Measurements from ENCODE around the gene ST3GAL5.

The ST3GAL5 gene

GRCh38 chr2:85925216-85925671, 36.5 kb upstream of the ST3GAL5 start:
- Histone ChIP-seq H3K27me3 (ENCODE audit: insufficient read depth, insufficient read length) (no peaks in the 10 kb centered on the region), H3K36me3 (ENCODE audit: insufficient read depth, insufficient read length, low read length) (no peaks in the 10 kb centered on the region), H3K4me1 (ENCODE audit: insufficient read depth, insufficient read length) (no peaks in the 10 kb centered on the region), H3K9me3 (ENCODE audit: insufficient read depth, low read length) (no peaks in the 10 kb centered on the region; the same call in 1 of the 2 replicates), H3K9ac (ENCODE audit: insufficient read length, low read depth) (no peak overlapping the region), H3K4me3 (ENCODE audit: insufficient read length, low read depth) (no peak overlapping the region)
- no peak for DNase-seq (ENCODE audit: low read depth, low spot score)
- TF ChIP-seq YY1 (IDR thresholded peaks at IDR 0.05; ENCODE audit: insufficient read depth, insufficient read length), result no peak
- TF ChIP-seq ZNF274 (IDR thresholded peaks at IDR 0.05; ENCODE audit: low read depth, low read length), result no peak
- no peak for TF ChIP-seq SUZ12 (IDR thresholded peaks at IDR 0.05; ENCODE audit: extremely low read depth, insufficient read depth, insufficient read length)

- Histone ChIP-seq H3K9ac (ENCODE audit: insufficient read length, low read depth) (no peak overlapping the region), H3K9me3 (ENCODE audit: insufficient read depth, low read length) (no peaks in the 10 kb centered on the region; the same call in 1 of the 2 replicates), H3K4me3 (ENCODE audit: insufficient read length, low read depth) (no peak overlapping the region), H3K27me3 (ENCODE audit: insufficient read depth, insufficient read length) (no peaks in the 10 kb centered on the region), H3K36me3 (ENCODE audit: insufficient read depth, insufficient read length, low read length) (no peaks in the 10 kb centered on the region), H3K4me1 (ENCODE audit: insufficient read depth, insufficient read length) (no peaks in the 10 kb centered on the region)
- TF ChIP-seq ZNF274 (IDR thresholded peaks at IDR 0.05; ENCODE audit: low read depth, low read length), result no peak
- TF ChIP-seq YY1 (IDR thresholded peaks at IDR 0.05; ENCODE audit: insufficient read depth, insufficient read length), result no peak
- TF ChIP-seq SUZ12 (IDR thresholded peaks at IDR 0.05; ENCODE audit: extremely low read depth, insufficient read depth, insufficient read length), result no peak
- no peak for DNase-seq (ENCODE audit: low read depth, low spot score)
These were observed 35.7 kb upstream of the ST3GAL5 start for GRCh38 chr2:85924522-85924921.

- Histone ChIP-seq H3K4me1 (ENCODE audit: insufficient read depth, insufficient read length) (no peaks in the 10 kb centered on the region), H3K4me3 (ENCODE audit: insufficient read length, low read depth) (no peak overlapping the region)
These were observed 33.4 kb upstream of the ST3GAL5 start for GRCh38 chr2:85922199-85922598.

GRCh38 chr2:85921659-85922058, 32.9 kb upstream of the ST3GAL5 start:
- no peaks in the 10 kb centered on the region; the same call in 1 of the 2 replicates for H3K9me3 ChIP-seq (ENCODE audit: insufficient read depth, low read length)
- H3K4me1 ChIP-seq (ENCODE audit: insufficient read depth, insufficient read length), result no peaks in the 10 kb centered on the region
- H3K4me3 ChIP-seq (ENCODE audit: insufficient read length, low read depth), result no peak overlapping the region
- no peaks in the 10 kb centered on the region for H3K27me3 ChIP-seq (ENCODE audit: insufficient read depth, insufficient read length)
- TF ChIP-seq ZNF274 (IDR thresholded peaks at IDR 0.05; ENCODE audit: low read depth, low read length) (no peak), SUZ12 (IDR thresholded peaks at IDR 0.05; ENCODE audit: extremely low read depth, insufficient read depth, insufficient read length) (no peak), YY1 (IDR thresholded peaks at IDR 0.05; ENCODE audit: insufficient read depth, insufficient read length) (no peak)
- H3K9ac ChIP-seq (ENCODE audit: insufficient read length, low read depth), result no peak overlapping the region
- no peak for DNase-seq (ENCODE audit: low read depth, low spot score)
- no peaks in the 10 kb centered on the region for H3K36me3 ChIP-seq (ENCODE audit: insufficient read depth, insufficient read length, low read length)

More at GRCh38 chr2:85922199-85922598, 33.4 kb upstream of the ST3GAL5 start:
- Histone ChIP-seq H3K27me3 (ENCODE audit: insufficient read depth, insufficient read length) (no peaks in the 10 kb centered on the region), H3K36me3 (ENCODE audit: insufficient read depth, insufficient read length, low read length) (no peaks in the 10 kb centered on the region), H3K9ac (ENCODE audit: insufficient read length, low read depth) (no peak overlapping the region), H3K9me3 (ENCODE audit: insufficient read depth, low read length) (no peaks in the 10 kb centered on the region; the same call in 1 of the 2 replicates)
- no peak for DNase-seq (ENCODE audit: low read depth, low spot score)
- TF ChIP-seq ZNF274 (IDR thresholded peaks at IDR 0.05; ENCODE audit: low read depth, low read length) (no peak), YY1 (IDR thresholded peaks at IDR 0.05; ENCODE audit: insufficient read depth, insufficient read length) (no peak), SUZ12 (IDR thresholded peaks at IDR 0.05; ENCODE audit: extremely low read depth, insufficient read depth, insufficient read length) (no peak)

GRCh38 chr2:85920810-85921545, 32.2 kb upstream of the ST3GAL5 start:
- Histone ChIP-seq H3K9ac (ENCODE audit: insufficient read length, low read depth) (no peak overlapping the region), H3K36me3 (ENCODE audit: insufficient read depth, insufficient read length, low read length) (no peaks in the 10 kb centered on the region), H3K9me3 (ENCODE audit: insufficient read depth, low read length) (no peaks in the 10 kb centered on the region; the same call in 1 of the 2 replicates), H3K4me1 (ENCODE audit: insufficient read depth, insufficient read length) (no peaks in the 10 kb centered on the region), H3K4me3 (ENCODE audit: insufficient read length, low read depth) (no peak overlapping the region), H3K27me3 (ENCODE audit: insufficient read depth, insufficient read length) (no peaks in the 10 kb centered on the region)
- TF ChIP-seq ZNF274 (IDR thresholded peaks at IDR 0.05; ENCODE audit: low read depth, low read length), result no peak
- TF ChIP-seq SUZ12 (IDR thresholded peaks at IDR 0.05; ENCODE audit: extremely low read depth, insufficient read depth, insufficient read length), result no peak
- no peak for TF ChIP-seq YY1 (IDR thresholded peaks at IDR 0.05; ENCODE audit: insufficient read depth, insufficient read length)
- DNase-seq (ENCODE audit: low read depth, low spot score), result no peak

- no peaks in the 10 kb centered on the region for H3K4me1 ChIP-seq (ENCODE audit: insufficient read depth, insufficient read length)
- H3K9ac ChIP-seq (ENCODE audit: insufficient read length, low read depth), result no peak overlapping the region
- no peak overlapping the region for H3K4me3 ChIP-seq (ENCODE audit: insufficient read length, low read depth)
- no peak for DNase-seq (ENCODE audit: low read depth, low spot score)
- no peaks in the 10 kb centered on the region for H3K36me3 ChIP-seq (ENCODE audit: insufficient read depth, insufficient read length, low read length)
- no peaks in the 10 kb centered on the region for H3K27me3 ChIP-seq (ENCODE audit: insufficient read depth, insufficient read length)
- TF ChIP-seq SUZ12 (IDR thresholded peaks at IDR 0.05; ENCODE audit: extremely low read depth, insufficient read depth, insufficient read length), result no peak
- no peak for TF ChIP-seq ZNF274 (IDR thresholded peaks at IDR 0.05; ENCODE audit: low read depth, low read length)
- TF ChIP-seq YY1 (IDR thresholded peaks at IDR 0.05; ENCODE audit: insufficient read depth, insufficient read length), result no peak
- no peaks in the 10 kb centered on the region; the same call in 1 of the 2 replicates for H3K9me3 ChIP-seq (ENCODE audit: insufficient read depth, low read length)
These were observed 29.4 kb upstream of the ST3GAL5 start for GRCh38 chr2:85917887-85918795.
